ENCODE results near the gene HNRNPL. TPM values are rescaled to one million over a fixed set of nuclear protein-coding genes. Genes with fewer than 3 reads are reported as not detected.
"Not testable (repeated sequence)": the region's sequence is repeated elsewhere in the genome, so short reads cannot be mapped to it uniquely, and the experiment has no call there.

The HNRNPL gene
- total RNA-seq, 1 donor from 2014 or later, result 443 TPM

- DNase-seq (ENCODE audit: low spot score in 2 of 2, unreplicated experiment in 2 of 2), result no peak
- no peaks in the 10 kb centered on the region for H3K27me3 Mint-ChIP-seq (ENCODE audit: low read depth)
- H3K9me3 Mint-ChIP-seq, result no peaks in the 10 kb centered on the region
Observed at GRCh38 chr19:38795549-38795948, 54.2 kb downstream of the HNRNPL start.

GRCh38 chr19:38793671-38794070 is 56.1 kb downstream of the HNRNPL start:
- Mint-ChIP-seq H3K27ac (no peak overlapping the region), H3K4me3 (no peak overlapping the region), H3K9me3 (no peaks in the 10 kb centered on the region), H3K36me3 (no peaks in the 10 kb centered on the region), H3K4me1 (peaks cover 3% of the 10 kb centered on the region), H3K27me3 (ENCODE audit: low read depth) (no peaks in the 10 kb centered on the region)
- DNase-seq (ENCODE audit: low spot score in 2 of 2, unreplicated experiment in 2 of 2), result no peak
- no peak for TF ChIP-seq CTCF (IDR thresholded peaks at IDR 0.05; ENCODE audit: unreplicated experiment)

More at GRCh38 chr19:38795549-38795948, 54.2 kb downstream of the HNRNPL start:
- H3K27ac Mint-ChIP-seq, result no peak overlapping the region
- peaks cover 6% of the 10 kb centered on the region for H3K4me1 Mint-ChIP-seq
- peaks cover 2% of the 10 kb centered on the region for H3K36me3 Mint-ChIP-seq
- no peak overlapping the region for H3K4me3 Mint-ChIP-seq
- no peak for TF ChIP-seq CTCF (IDR thresholded peaks at IDR 0.05; ENCODE audit: unreplicated experiment)

- Mint-ChIP-seq H3K36me3 (no peaks in the 10 kb centered on the region), H3K9me3 (no peaks in the 10 kb centered on the region), H3K4me1 (peaks cover 3% of the 10 kb centered on the region), H3K27ac (no peak overlapping the region), H3K4me3 (peak overlapping the region; percentile 1), H3K27me3 (ENCODE audit: low read depth) (no peaks in the 10 kb centered on the region)
- no peak for DNase-seq (ENCODE audit: low spot score in 2 of 2, unreplicated experiment in 2 of 2)
- no peak for TF ChIP-seq CTCF (IDR thresholded peaks at IDR 0.05; ENCODE audit: unreplicated experiment)
Observed at GRCh38 chr19:38793177-38793576, 56.6 kb downstream of the HNRNPL start.

GRCh38 chr19:38792250-38793111 is 57.3 kb downstream of the HNRNPL start:
- Mint-ChIP-seq H3K27me3 (ENCODE audit: low read depth) (no peaks in the 10 kb centered on the region), H3K4me3 (no peak overlapping the region), H3K36me3 (no peaks in the 10 kb centered on the region), H3K4me1 (peaks cover 3% of the 10 kb centered on the region), H3K9me3 (no peaks in the 10 kb centered on the region), H3K27ac (no peak overlapping the region)
- no peak for TF ChIP-seq CTCF (IDR thresholded peaks at IDR 0.05; ENCODE audit: unreplicated experiment)
- no peak for DNase-seq (ENCODE audit: low spot score in 2 of 2, unreplicated experiment in 2 of 2)

- not testable (repeated sequence) for DNase-seq (ENCODE audit: low spot score in 2 of 2, unreplicated experiment in 2 of 2); H3K4me1 Mint-ChIP-seq; H3K9me3 Mint-ChIP-seq; H3K4me3 Mint-ChIP-seq; H3K36me3 Mint-ChIP-seq; H3K27ac Mint-ChIP-seq; H3K27me3 Mint-ChIP-seq (ENCODE audit: low read depth)
Observed at GRCh38 chr19:38791451-38792064, 58.2 kb downstream of the HNRNPL start.

GRCh38 chr19:38790507-38791403 is 59.0 kb downstream of the HNRNPL start:
- not testable (repeated sequence) for H3K27me3 Mint-ChIP-seq (ENCODE audit: low read depth); H3K4me1 Mint-ChIP-seq; H3K4me3 Mint-ChIP-seq; H3K36me3 Mint-ChIP-seq; DNase-seq (ENCODE audit: low spot score in 2 of 2, unreplicated experiment in 2 of 2); H3K9me3 Mint-ChIP-seq; H3K27ac Mint-ChIP-seq

Measured in mesothelial cell of epicardium (in vitro differentiated cells).